Measurements from ENCODE around the gene MEIG1.
"Not testable (repeated sequence)": the region's sequence is repeated elsewhere in the genome, so short reads cannot be mapped to it uniquely, and the experiment has no call there.

The MEIG1 gene

DNA sequence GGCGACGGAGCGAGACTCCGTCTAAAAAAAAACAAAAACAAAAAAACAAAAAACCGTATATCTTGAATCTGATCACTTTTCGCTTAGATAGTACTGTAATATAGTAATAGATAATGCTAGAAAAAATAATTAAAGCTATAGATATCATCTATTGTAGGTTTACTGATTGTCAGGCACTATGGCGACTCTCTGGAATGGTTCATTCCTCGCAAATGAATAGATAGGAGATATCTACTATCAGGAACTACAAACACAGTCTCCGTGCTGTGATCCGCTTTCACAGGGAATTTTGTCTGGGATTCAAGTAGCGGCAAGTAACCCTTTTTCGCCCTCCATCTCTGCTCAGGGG is 342 bp upstream of the MEIG1 start:
- FAIRE-seq: no peak

GRCh38 chr10:14967897-14968296 is 8.7 kb downstream of the MEIG1 start:
- FAIRE-seq: no peak

- no peak for FAIRE-seq
Measured at GRCh38 chr10:14971867-14972448, 12.8 kb downstream of the MEIG1 start.

DNA sequence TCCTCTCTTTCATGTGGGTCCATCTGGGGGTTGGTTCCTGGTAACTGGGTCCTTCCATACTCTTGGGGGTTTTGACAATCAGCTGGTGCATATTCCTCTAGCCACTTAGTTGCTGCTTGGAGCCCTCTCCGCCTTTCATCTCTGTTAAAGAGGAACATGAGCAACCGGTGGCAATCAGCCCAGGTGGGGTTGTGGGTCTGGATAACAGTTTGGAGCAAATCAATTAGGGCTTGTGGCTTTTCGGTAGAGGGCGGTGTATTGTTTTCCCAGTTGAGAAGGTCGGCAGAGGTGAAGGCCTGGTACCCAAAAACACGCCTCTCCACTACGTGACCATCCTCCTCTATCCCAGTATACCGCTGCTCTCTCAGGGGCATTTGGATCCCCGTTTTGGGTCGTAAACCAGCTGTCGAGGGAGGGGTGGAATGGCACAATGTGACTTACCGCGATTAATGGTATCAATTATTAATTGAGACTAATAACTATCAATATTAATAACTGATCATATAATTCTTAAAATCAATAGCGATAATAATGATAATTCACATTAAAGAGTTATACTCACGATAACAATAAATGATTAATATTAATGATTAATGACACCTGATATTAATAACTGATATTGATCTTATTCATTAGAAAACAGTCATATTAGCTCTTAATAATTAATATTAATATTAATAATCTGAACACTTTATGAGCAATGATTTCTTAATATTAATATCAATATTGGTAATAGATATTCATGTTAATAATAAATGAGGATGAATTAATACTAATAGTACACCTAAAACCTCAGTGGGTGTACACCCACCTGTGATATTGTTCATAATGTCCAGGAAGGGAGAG is 15.2 kb downstream of the MEIG1 start:
- FAIRE-seq: peak; percentile 30

GRCh38 chr10:14975672-14976273 is 16.6 kb downstream of the MEIG1 start:
- no peak for FAIRE-seq

DNA sequence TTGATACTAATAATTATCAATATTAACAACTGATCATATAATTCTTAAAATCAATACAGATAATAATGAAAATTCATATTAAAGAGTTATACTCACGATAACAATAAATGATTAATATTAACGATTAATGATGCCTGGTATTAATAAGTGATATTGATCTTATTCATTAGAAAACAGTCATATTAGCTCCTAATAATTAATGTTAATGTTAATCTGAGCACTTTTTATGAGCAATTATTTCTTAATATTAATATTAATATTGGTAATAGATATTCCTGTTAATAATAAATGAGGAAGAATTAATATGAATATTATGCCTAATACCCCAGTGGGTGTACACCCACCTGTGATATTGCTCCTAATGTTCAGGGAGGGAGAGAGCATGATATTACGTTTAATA is 23.6 kb downstream of the MEIG1 start:
- FAIRE-seq: no peak

GRCh38 chr10:14989552-14989951 is 30.4 kb downstream of the MEIG1 start:
- FAIRE-seq: not testable (repeated sequence)

- FAIRE-seq: not testable (repeated sequence)
Measured at GRCh38 chr10:14991035-14991749, 32.0 kb downstream of the MEIG1 start.

DNA sequence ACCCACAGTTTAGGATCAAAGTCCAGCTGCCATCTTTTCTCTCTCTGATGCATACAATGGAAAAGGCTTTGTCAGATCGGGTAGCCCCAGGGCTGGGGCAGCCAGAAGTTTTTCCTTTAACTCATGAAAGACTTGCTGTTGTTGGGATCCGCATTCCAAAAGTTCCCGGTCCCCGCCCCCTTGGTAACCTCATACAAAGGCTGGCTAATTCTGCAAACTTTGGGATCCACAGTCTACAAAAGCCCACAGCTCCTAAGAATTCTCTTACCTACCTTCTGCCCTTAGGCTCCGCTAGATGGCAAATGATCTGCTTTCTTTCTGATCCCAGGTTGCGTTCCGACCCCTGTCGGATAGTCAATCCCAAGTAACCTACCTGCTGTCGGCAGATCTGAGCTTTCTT is 33.1 kb downstream of the MEIG1 start:
- not testable (repeated sequence) for FAIRE-seq

DNA sequence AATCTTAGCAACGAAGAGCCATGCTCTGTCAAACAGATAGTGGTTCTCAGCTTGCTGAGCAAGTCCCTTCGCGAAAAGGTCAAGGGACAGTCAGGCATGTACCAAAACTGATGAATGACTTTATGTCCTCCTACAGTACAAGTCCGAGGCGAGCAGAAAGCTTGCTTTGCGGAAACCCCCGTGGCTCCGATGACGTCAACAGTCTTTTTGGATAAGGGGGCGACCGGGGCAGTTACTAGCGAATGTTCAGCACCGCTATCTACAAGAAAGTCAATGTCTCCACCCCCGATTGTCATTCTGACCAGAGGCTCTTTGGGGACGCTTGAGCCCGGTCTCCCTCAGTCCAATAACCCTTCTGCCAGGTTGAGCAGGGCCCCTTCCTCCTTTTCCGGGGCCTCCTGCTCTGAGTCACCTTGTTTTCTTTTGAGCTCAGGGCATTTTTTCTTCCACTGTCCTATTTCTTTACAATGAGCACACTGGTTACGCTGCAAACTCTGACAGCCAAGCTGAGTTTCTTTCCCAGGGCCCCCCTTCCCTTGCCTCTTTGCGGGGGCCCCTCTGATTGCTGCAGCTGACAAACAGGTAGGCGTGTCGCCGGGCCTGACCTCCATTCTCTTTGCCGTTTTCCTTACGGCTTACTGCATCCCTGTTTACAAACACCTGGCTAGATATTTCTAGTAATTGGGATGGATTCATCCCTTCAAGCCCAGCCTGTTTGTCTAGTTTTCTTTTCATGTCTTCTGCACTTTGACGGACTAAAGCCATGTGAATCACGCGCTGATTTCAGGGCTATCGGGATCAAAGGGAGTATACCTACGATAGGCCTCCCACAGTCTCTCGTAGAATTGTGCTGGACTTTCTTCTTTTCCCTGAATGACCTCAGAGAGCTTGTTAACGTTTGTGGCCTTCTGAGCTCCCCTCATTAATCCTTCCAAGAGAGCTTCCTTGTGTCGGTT is 34.6 kb downstream of the MEIG1 start:
- not testable (repeated sequence) for FAIRE-seq

- no peak for FAIRE-seq
Measured at GRCh38 chr10:14995964-14996565, 36.9 kb downstream of the MEIG1 start.

DNA sequence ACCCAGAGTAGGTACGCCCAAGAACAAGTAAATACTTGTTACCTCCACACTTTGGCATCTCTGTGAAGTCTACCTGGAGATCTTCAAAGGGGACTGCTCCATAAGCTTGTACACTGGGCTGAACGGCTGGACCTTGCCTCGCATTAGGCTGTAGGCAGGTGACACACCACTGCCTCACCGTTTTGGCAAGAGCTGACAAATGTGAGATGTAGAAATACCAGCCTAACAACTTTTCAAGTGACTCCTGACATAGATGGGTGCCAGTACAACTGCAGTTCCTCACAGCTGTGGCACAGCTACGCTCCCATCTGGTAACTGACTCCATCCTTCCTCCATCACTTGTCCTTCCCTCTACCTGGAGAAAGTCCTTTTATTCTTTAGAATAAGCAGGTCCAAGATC is 54.3 kb downstream of the MEIG1 start:
- FAIRE-seq: not testable (repeated sequence)

- FAIRE-seq: no peak
Measured at GRCh38 chr10:15015451-15015850, 56.3 kb downstream of the MEIG1 start.

GRCh38 chr10:15020966-15021365 is 61.8 kb downstream of the MEIG1 start:
- FAIRE-seq: not testable (repeated sequence)
